ENCODE data around the gene MAPKAP1.

MAPKAP1 gene

GRCh38 chr9:125538092-125538473 is 168.9 kb downstream of the MAPKAP1 start:
- no peak for DNase-seq (ENCODE audit: low read depth in 2 of 2, low spot score in 1 of 2)

GRCh38 chr9:125537442-125538091 is 169.4 kb downstream of the MAPKAP1 start:
- no peak for DNase-seq (ENCODE audit: low read depth in 2 of 2, low spot score in 1 of 2)

- no peak for DNase-seq (ENCODE audit: low read depth in 2 of 2, low spot score in 1 of 2)
Measured at GRCh38 chr9:125536776-125537175, 170.2 kb downstream of the MAPKAP1 start.

- no peak for DNase-seq (ENCODE audit: low read depth in 2 of 2, low spot score in 1 of 2)
Measured at GRCh38 chr9:125536167-125536772, 170.7 kb downstream of the MAPKAP1 start.

GRCh38 chr9:125534971-125535701 is 171.9 kb downstream of the MAPKAP1 start:
- DNase-seq (ENCODE audit: low read depth in 2 of 2, low spot score in 1 of 2) = no peak

- no peak for DNase-seq (ENCODE audit: low read depth in 2 of 2, low spot score in 1 of 2)
Measured at GRCh38 chr9:125532812-125533594, 174.0 kb downstream of the MAPKAP1 start.

GRCh38 chr9:125532412-125532811 is 174.6 kb downstream of the MAPKAP1 start:
- no peak for DNase-seq (ENCODE audit: low read depth in 2 of 2, low spot score in 1 of 2)

GRCh38 chr9:125529589-125530515 is 177.2 kb downstream of the MAPKAP1 start:
- no peak for DNase-seq (ENCODE audit: low read depth in 2 of 2, low spot score in 1 of 2)

- no peak for DNase-seq (ENCODE audit: low read depth in 2 of 2, low spot score in 1 of 2)
Measured at GRCh38 chr9:125529107-125529506, 177.9 kb downstream of the MAPKAP1 start.

GRCh38 chr9:125527471-125528002 is 179.5 kb downstream of the MAPKAP1 start:
- no peak for DNase-seq (ENCODE audit: low read depth in 2 of 2, low spot score in 1 of 2)

- DNase-seq (ENCODE audit: low read depth in 2 of 2, low spot score in 1 of 2) = no peak
Measured at GRCh38 chr9:125525921-125526631, 180.9 kb downstream of the MAPKAP1 start.

GRCh38 chr9:125524583-125525355 is 182.2 kb downstream of the MAPKAP1 start:
- no peak for DNase-seq (ENCODE audit: low read depth in 2 of 2, low spot score in 1 of 2)

GRCh38 chr9:125523681-125524080 is 183.3 kb downstream of the MAPKAP1 start:
- DNase-seq (ENCODE audit: low read depth in 2 of 2, low spot score in 1 of 2) = no peak

- DNase-seq (ENCODE audit: low read depth in 2 of 2, low spot score in 1 of 2) = no peak
Measured at GRCh38 chr9:125522328-125522725, 184.7 kb downstream of the MAPKAP1 start.

- DNase-seq (ENCODE audit: low read depth in 2 of 2, low spot score in 1 of 2) = no peak
Measured at GRCh38 chr9:125521462-125522327, 185.3 kb downstream of the MAPKAP1 start.

GRCh38 chr9:125519734-125520133 is 187.3 kb downstream of the MAPKAP1 start:
- no peak for DNase-seq (ENCODE audit: low read depth in 2 of 2, low spot score in 1 of 2)

GRCh38 chr9:125517577-125517976 is 189.4 kb downstream of the MAPKAP1 start:
- DNase-seq (ENCODE audit: low read depth in 2 of 2, low spot score in 1 of 2) = no peak
